ENCODE data around the gene GSE1. TPM values are rescaled to one million over a fixed set of nuclear protein-coding genes. Genes with fewer than 3 reads are reported as not detected.

The GSE1 gene
- total RNA-seq, 1 experiment from 2014 or later = 90.2 TPM

DNA sequence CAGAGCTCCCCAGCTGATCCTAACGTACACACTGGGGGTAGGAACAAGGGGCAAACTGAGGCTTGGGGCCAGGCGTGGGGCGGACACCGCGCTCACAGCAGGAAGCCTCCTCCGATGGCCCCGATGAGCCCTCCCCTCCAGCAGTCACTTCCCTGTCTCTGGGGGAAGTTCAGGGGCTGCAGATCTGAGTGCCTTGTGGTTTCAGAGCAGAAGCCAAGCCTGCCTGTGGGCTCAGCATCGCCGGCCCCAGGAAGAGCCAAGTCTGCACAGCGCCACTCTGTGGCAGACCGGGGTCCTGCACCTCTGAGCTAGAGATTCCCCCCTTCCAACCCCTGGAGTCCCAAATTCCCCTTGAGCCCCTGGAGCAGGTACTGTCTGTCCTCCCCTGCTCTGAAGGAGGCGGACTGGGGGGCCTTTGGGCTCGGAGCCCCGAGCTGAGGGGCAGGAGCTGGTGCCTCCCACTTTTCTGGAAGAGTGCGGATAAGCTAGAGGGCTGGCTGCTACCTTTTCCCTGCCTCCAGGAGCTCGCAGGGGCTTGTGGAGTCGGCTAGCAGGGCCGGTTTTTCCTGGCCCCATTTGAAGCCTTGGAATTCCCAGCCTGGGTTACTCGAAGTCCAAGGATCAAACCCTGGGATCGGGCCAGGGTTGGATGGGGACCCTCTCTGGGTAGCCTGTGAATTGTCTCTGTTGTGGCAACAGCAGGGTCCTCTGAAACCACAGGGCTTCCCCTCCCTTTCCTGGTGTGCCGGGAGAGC lies 2.9 kb downstream of the GSE1 start:
- Histone ChIP-seq H4K20me1 (ENCODE audit: insufficient read depth) (peaks cover 16% of the 10 kb centered on the region; the same call in 1 of the 2 replicates), H3K36me3 (ENCODE audit: control insufficient read depth in 1 of 2, insufficient read depth in 2 of 2, low read length in 2 of 2) (no peaks in the 10 kb centered on the region), H3K9ac (ENCODE audit: low read length) (peak overlapping the region; percentile 84), H3K4me2 (ENCODE audit: low read length) (peak overlapping the region; percentile 89), H3K27ac (ENCODE audit: low read depth, low read length) (peak overlapping the region; percentile 90), H3K27me3 (ENCODE audit: insufficient read depth, low read length) (no peaks in the 10 kb centered on the region), H3K9me3 (ENCODE audit: control insufficient read depth in 1 of 2, insufficient read depth in 1 of 2, low read depth in 1 of 2, low read length in 2 of 2) (no peaks in the 10 kb centered on the region), H3K79me2 (ENCODE audit: insufficient read depth, low read length) (peaks cover 65% of the 10 kb centered on the region), H3K4me3 (replicated peaks in 1 of 2; ENCODE audit: low read depth in 1 of 2, low read length in 2 of 2) (peak overlapping the region; percentile 85 to 91), H3K4me1 (ENCODE audit: control insufficient read depth in 1 of 2, insufficient read depth in 2 of 2, low read length in 2 of 2) (peaks cover 18 to 52% of the 10 kb centered on the region in 2 experiments), H2AFZ (ENCODE audit: low read depth, low read length, poor library complexity, severe bottlenecking) (no peak overlapping the region), H3K9me2 (ENCODE audit: insufficient read depth) (no peaks in the 10 kb centered on the region)
- peak in 2 of 3 experiments; percentile 99; a peak in 4 of 6 replicates for TF ChIP-seq CTCF (IDR thresholded peaks at IDR 0.05 in 2 of 3, conservative IDR thresholded peaks at IDR 0.05 in 1 of 3; ENCODE audit: borderline replicate concordance in 1 of 3, insufficient read depth in 1 of 3, low read depth in 2 of 3, low read length in 2 of 3)
- no peak for TF ChIP-seq EGR1 (IDR thresholded peaks at IDR 0.05; ENCODE audit: low read depth)
- RAD21 ChIA-PET (ENCODE audit: low non-redundant PET in 1 of 2, low total read pairs in 2 of 2, uncharacterized antibody in 2 of 2, unreplicated experiment in 2 of 2) = interaction anchor here (0.6 to 1.6 kb wide), 5 partner anchors 63 to 401 kb away, joined by 3 to 5 read pairs (median 3); no protein-coding TSS in a partner anchor
- DNase-seq (ENCODE audit: low read depth, low spot score) = peak; percentile 48
- POLR2A ChIA-PET = interaction anchor here (1.4 kb wide), 1 partner anchor 221 kb away, joined by 3 read pairs; no protein-coding TSS in a partner anchor
- CTCF ChIA-PET = interaction anchor here (0.5 to 3.4 kb wide), 36 partner anchors 8 to 501 kb away, joined by 3 to 28 read pairs (median 4); no protein-coding TSS in a partner anchor
- no peak for ATAC-seq
- BruUV-seq (replicated peaks) = no TSS peak
- intact Hi-C loops (cut with micrococcal nuclease) = loop anchor here (1.0 to 10.0 kb wide), 4 partner anchors 29 to 246 kb away; partner anchors contain the start of gene GINS2
